ENCODE data around the gene UBLCP1. TPM values are rescaled to one million over a fixed set of nuclear protein-coding genes. Genes with fewer than 3 reads are reported as not detected.
"Not testable (repeated sequence)": the region's sequence is repeated elsewhere in the genome, so short reads cannot be mapped to it uniquely, and the experiment has no call there.

Gene UBLCP1
- total and polyA plus RNA-seq, 5 donors, result 14.9 to 19.9 (median 16.5) TPM

DNA sequence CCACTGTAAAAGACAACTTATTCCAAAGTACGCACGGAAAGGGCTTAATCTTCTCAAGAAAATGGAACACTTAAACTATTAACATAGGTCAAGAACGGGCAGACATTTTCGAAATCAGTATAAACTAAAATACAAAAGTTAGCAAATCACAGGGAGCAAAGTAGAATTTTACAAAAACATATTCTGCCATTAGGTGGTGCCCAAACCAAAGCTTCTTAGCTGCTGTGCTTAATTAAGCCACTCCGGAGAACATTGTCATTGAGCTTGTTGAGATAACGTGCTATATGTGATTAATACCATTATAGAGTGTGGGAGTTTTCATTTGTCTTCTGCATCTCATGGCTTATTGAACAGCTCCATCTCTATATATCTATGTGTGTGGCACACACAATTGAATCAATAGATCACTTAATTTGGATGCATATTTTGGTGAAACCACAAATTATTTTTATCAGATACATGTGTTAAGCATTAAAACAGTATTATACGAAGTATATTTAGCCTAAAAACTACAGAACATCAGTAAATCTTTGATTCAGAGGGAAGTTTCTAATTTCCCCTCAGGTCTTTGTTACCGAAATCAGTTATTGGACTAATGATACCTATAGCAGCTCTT, 23.4 kb downstream of the UBLCP1 start:
- no peaks in the 10 kb centered on the region for H3K27me3 ChIP-seq (ENCODE audit: control insufficient read depth, insufficient read depth)
- H3K4me1 ChIP-seq (ENCODE audit: control insufficient read depth, insufficient read depth, low read length), result no peaks in the 10 kb centered on the region
- ATAC-seq (peak; percentile 47 to 51), DNase-seq (no peak)
- H3K9me3 ChIP-seq (ENCODE audit: control insufficient read depth, low read length), result no peaks in the 10 kb centered on the region
- H3K27ac ChIP-seq (ENCODE audit: low read length), result no peak overlapping the region
- WGBS, result 53% methylated on average over 8 of the region's 8 CpGs
- intact Hi-C loops (cut with DNase I), result loop anchor here in 2 of 4 donors (10.0 kb wide), 1 partner anchor 698 kb away; no protein-coding TSS in a partner anchor
- no peak overlapping the region for H3K4me3 ChIP-seq (ENCODE audit: low read length)

DNA sequence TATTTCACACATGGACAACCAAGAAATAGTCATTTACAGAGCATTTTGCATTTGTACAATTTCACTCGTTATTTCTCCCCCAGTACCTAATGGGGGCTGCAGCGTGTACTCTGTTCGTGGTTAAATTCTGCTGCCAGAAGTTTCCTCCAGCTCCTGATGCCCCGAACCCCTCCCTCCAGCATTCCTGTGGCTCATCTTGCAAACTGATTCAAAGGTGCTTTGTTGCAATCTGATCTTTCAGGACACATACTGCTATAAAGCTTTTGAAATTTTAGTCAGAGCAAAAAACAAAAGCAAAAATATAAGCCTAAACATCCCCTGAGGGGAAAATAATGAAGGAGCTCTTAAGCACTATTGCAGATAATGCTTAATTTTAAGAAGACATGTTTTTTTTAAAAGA, 27.7 kb downstream of the UBLCP1 start:
- DNase-seq (no peak), ATAC-seq (no peak)
- Histone ChIP-seq H3K27me3 (ENCODE audit: control insufficient read depth, insufficient read depth) (no peaks in the 10 kb centered on the region), H3K27ac (ENCODE audit: low read length) (no peak overlapping the region), H3K9me3 (ENCODE audit: control insufficient read depth, low read length) (no peaks in the 10 kb centered on the region), H3K4me3 (ENCODE audit: low read length) (no peak overlapping the region), H3K4me1 (ENCODE audit: control insufficient read depth, insufficient read depth, low read length) (no peaks in the 10 kb centered on the region)
- WGBS, result 77% methylated on average over 4 of the region's 4 CpGs
- intact Hi-C loops (cut with DNase I), result no loop called here

- 92% methylated on average over 5 of the region's 5 CpGs for WGBS
- Histone ChIP-seq H3K27ac (ENCODE audit: low read length) (no peak overlapping the region), H3K4me3 (ENCODE audit: low read length) (no peak overlapping the region), H3K27me3 (ENCODE audit: control insufficient read depth, insufficient read depth) (no peaks in the 10 kb centered on the region), H3K4me1 (ENCODE audit: control insufficient read depth, insufficient read depth, low read length) (no peaks in the 10 kb centered on the region), H3K9me3 (ENCODE audit: control insufficient read depth, low read length) (no peaks in the 10 kb centered on the region)
- DNase-seq (no peak), ATAC-seq (no peak)
- intact Hi-C loops (cut with DNase I), result no loop called here
Observed at GRCh38 chr5:159294921-159295320, 31.8 kb downstream of the UBLCP1 start.

DNA sequence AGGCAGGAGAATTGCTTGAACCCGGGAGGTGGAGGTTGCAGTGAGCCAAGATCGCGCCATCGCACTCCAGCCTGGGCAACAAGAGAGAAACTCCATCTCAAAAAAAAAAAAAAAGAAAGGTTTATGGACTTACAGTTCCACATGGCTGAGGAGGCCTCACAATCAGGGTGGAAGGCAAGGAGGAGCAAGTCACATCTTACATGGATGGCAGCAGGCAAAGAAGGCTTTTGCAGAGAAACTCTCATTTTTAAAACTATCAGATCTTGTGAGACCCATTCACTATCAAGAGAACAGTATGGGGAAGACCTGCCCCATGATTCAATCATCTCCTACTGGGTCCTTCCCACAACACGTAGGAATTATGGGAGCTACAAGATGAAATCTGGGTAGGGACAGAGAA, 34.2 kb downstream of the UBLCP1 start:
- H3K27me3 ChIP-seq (ENCODE audit: control insufficient read depth, insufficient read depth); H3K9me3 ChIP-seq (ENCODE audit: control insufficient read depth, low read length); DNase-seq; H3K4me1 ChIP-seq (ENCODE audit: control insufficient read depth, insufficient read depth, low read length); H3K27ac ChIP-seq (ENCODE audit: low read length); H3K4me3 ChIP-seq (ENCODE audit: low read length); ATAC-seq; intact Hi-C loops (cut with DNase I): not testable (repeated sequence)
- WGBS, result 97% methylated on average over 5 of the region's 5 CpGs

GRCh38 chr5:159301466-159301865, 38.4 kb downstream of the UBLCP1 start:
- Histone ChIP-seq H3K27ac (ENCODE audit: low read length) (no peak overlapping the region), H3K4me3 (ENCODE audit: low read length) (no peak overlapping the region), H3K4me1 (ENCODE audit: control insufficient read depth, insufficient read depth, low read length) (no peaks in the 10 kb centered on the region), H3K27me3 (ENCODE audit: control insufficient read depth, insufficient read depth) (no peaks in the 10 kb centered on the region), H3K9me3 (ENCODE audit: control insufficient read depth, low read length) (peaks cover 4% of the 10 kb centered on the region)
- no peak for ATAC-seq
- intact Hi-C loops (cut with DNase I), result no loop called here
- no peak for DNase-seq
- 88% methylated on average over 3 of the region's 3 CpGs for WGBS

GRCh38 chr5:159301929-159302860, 39.1 kb downstream of the UBLCP1 start:
- H3K9me3 ChIP-seq (ENCODE audit: control insufficient read depth, low read length); H3K4me1 ChIP-seq (ENCODE audit: control insufficient read depth, insufficient read depth, low read length); ATAC-seq; intact Hi-C loops (cut with DNase I); DNase-seq; H3K27ac ChIP-seq (ENCODE audit: low read length); H3K4me3 ChIP-seq (ENCODE audit: low read length); H3K27me3 ChIP-seq (ENCODE audit: control insufficient read depth, insufficient read depth): not testable (repeated sequence)
- WGBS, result 82% methylated on average over 13 of the region's 13 CpGs

DNA sequence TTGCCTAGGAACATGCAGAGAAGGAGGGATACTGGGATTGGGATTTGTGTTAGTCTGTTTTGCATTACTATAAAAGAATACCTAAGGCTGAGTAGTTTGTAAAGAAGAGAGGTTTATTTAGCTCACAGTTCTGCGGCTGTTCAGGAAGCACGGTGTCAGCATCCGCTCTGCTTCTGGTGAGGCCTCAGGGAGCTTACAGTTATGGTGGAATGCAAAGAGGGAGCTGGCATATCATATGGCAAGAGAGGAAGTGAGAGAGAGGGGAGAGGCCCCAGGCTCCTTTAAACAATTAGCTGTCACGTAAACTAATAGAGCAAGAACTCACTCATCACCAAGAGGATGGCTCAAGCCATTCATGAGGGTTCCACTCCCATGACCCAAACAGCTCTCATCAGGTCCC, 40.2 kb downstream of the UBLCP1 start:
- 90% methylated on average over 4 of the region's 4 CpGs for WGBS
- Histone ChIP-seq H3K27ac (ENCODE audit: low read length) (no peak overlapping the region), H3K4me3 (ENCODE audit: low read length) (no peak overlapping the region), H3K4me1 (ENCODE audit: control insufficient read depth, insufficient read depth, low read length) (no peaks in the 10 kb centered on the region), H3K27me3 (ENCODE audit: control insufficient read depth, insufficient read depth) (no peaks in the 10 kb centered on the region), H3K9me3 (ENCODE audit: control insufficient read depth, low read length) (peaks cover 4% of the 10 kb centered on the region)
- intact Hi-C loops (cut with DNase I), result no loop called here
- no peak for ATAC-seq
- DNase-seq, result no peak

- DNase-seq (no peak), ATAC-seq (no peak)
- WGBS, result 66% methylated on average over 5 of the region's 5 CpGs
- H3K4me1 ChIP-seq (ENCODE audit: control insufficient read depth, insufficient read depth, low read length), result no peaks in the 10 kb centered on the region
- H3K27ac ChIP-seq (ENCODE audit: low read length), result no peak overlapping the region
- H3K27me3 ChIP-seq (ENCODE audit: control insufficient read depth, insufficient read depth), result no peaks in the 10 kb centered on the region
- no peak overlapping the region for H3K4me3 ChIP-seq (ENCODE audit: low read length)
- intact Hi-C loops (cut with DNase I), result no loop called here
- peaks cover 4% of the 10 kb centered on the region for H3K9me3 ChIP-seq (ENCODE audit: control insufficient read depth, low read length)
Observed at GRCh38 chr5:159304961-159305595, 42.0 kb downstream of the UBLCP1 start.

DNA sequence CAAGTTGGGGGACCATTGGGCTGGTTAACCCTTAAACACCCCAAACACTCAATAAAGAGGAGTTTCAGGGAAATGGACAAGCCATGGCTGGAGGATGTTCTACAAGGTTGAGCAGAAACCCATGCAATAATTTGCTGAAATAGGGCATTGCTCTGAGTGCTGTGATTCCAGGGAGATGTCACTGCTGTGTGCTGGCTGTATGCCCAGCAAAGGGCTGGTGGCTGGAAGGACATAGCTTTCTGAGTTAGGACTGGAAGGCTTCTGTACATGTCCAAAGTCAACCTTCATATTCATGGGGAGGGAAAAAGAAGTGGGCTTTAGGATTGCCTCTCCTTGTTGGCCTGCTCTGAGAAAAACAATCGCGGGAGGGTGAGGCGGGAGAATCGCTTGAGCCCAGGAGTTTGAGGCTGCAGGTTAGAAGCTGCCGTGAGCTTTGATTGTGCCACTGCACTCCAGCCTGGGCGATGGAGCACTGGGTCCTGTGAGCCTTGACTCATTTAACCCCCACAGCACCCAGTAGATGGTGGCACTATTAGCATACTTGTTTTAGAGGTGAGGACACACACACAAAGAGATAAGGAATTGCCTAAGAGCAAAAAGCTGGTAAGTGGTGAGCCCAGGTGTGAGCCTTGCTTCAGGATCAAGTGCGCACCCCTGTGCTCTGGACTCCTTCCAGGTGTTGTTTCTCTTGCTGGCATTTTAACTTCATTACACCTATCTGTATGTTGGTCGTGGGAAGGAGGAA, 46.8 kb downstream of the UBLCP1 start:
- H3K27me3 ChIP-seq (ENCODE audit: control insufficient read depth, insufficient read depth), result no peaks in the 10 kb centered on the region
- peak in 1 of 3 donors; percentile 40 for DNase-seq

GRCh38 chr5:159310511-159310910, 47.4 kb downstream of the UBLCP1 start:
- 10% methylated on average over 26 of the region's 26 CpGs for WGBS
- H3K4me1 ChIP-seq (ENCODE audit: control insufficient read depth, insufficient read depth, low read length), result no peaks in the 10 kb centered on the region
- intact Hi-C loops (cut with DNase I), result no loop called here
- no peaks in the 10 kb centered on the region for H3K27me3 ChIP-seq (ENCODE audit: control insufficient read depth, insufficient read depth)
- H3K27ac ChIP-seq (ENCODE audit: low read length), result no peak overlapping the region
- no peak overlapping the region for H3K4me3 ChIP-seq (ENCODE audit: low read length)
- peak in 1 of 2 donors; percentile 63 for ATAC-seq
- H3K9me3 ChIP-seq (ENCODE audit: control insufficient read depth, low read length), result no peaks in the 10 kb centered on the region
- peak in 1 of 3 donors; percentile 49 for DNase-seq

More for the DNA sequence above, 46.8 kb downstream of the UBLCP1 start:
- H3K4me3 ChIP-seq (ENCODE audit: low read length), result no peak overlapping the region
- no peaks in the 10 kb centered on the region for H3K9me3 ChIP-seq (ENCODE audit: control insufficient read depth, low read length)
- intact Hi-C loops (cut with DNase I), result no loop called here
- peak in 1 of 2 donors; percentile 36 for ATAC-seq
- H3K27ac ChIP-seq (ENCODE audit: low read length), result no peak overlapping the region
- WGBS, result 74% methylated on average over 8 of the region's 8 CpGs
- H3K4me1 ChIP-seq (ENCODE audit: control insufficient read depth, insufficient read depth, low read length), result no peaks in the 10 kb centered on the region

Measured in right cardiac atrium (tissue), 5 donors.